HUES64 (cell line): ENCODE measurements around the gene AP5B1.
"Not testable (repeated sequence)": the region's sequence is repeated elsewhere in the genome, so short reads cannot be mapped to it uniquely, and the experiment has no call there.

ENCODE experiments used
- H3K27ac ChIP-seq: 2 replicates; pipeline ENCODE4 v1.7.0; 2013; ENCODE audit warnings: low read depth, low read length, inconsistent platforms
- H3K27me3 ChIP-seq: 2 replicates; pipeline ENCODE4 v1.6.1; 2013; ENCODE audit warnings: mild to moderate bottlenecking, low read length; ENCODE audit not compliant: insufficient read depth
- H3K36me3 ChIP-seq: 2 replicates; pipeline ENCODE4 v1.6.1; 2013; ENCODE audit warnings: mild to moderate bottlenecking, low read length; ENCODE audit not compliant: insufficient read depth
- H3K4me1 ChIP-seq: 2 replicates; pipeline ENCODE4 v1.6.1; 2013; ENCODE audit warnings: mild to moderate bottlenecking, low read length, moderate library complexity; ENCODE audit not compliant: insufficient read depth
- H3K4me3 ChIP-seq: 2 replicates; pipeline ENCODE4 v1.5.1; 2013; ENCODE audit warnings: mild to moderate bottlenecking, low read length, moderate library complexity
- H3K9ac ChIP-seq: 2 replicates; pipeline ENCODE4 v1.6.1; 2013; ENCODE audit warnings: mild to moderate bottlenecking, low read depth, low read length
- H3K9me3 ChIP-seq: 2 replicates; pipeline ENCODE4 v1.6.1; 2013; ENCODE audit warnings: low read depth, low read length; ENCODE audit not compliant: insufficient read depth
- WGBS: fragments of 150-250, 120-280 bp; methylation state at CpG from one replicate; pipeline ENCODE4 v1.1.7; 2013; ENCODE audit warnings: missing lambda C conversion rate; 5-methylcytosine and 5-hydroxymethylcytosine counted together

Gene AP5B1

DNA sequence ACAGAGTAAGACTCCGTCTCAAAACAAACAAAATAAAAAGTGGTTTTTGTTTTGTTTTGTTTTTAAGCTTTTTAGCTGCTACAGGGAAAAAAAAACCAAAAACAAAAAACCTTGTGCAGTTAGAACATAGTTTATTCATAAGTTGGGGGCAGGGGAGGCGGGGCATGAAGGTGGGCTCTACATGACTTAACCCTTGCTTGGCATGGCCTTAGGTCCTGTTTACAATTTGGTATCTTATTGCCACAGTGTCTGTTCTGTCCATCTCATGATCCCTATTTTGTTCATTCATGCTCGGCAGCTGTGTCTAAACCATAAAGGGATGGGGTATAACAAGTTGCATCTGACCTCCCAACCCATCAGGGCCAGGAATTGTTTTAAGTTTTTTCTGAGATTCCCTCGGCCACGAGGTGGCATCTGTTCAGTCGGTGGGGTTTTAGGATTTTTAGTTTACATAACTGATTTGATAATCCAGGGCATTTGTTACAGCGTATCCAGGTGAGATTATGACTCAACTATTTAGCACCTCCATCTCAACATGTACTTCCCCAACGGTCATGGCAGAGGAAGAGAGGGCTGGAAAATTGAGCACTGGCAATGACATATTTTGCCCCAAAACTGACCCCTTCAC, 6.9 kb downstream of the AP5B1 start:
- Histone ChIP-seq H3K27ac (no peak overlapping the region), H3K36me3 (peaks cover 6% of the 10 kb centered on the region; the same call in 1 of the 2 replicates), H3K27me3 (no peaks in the 10 kb centered on the region), H3K4me1 (no peaks in the 10 kb centered on the region), H3K9ac (no peak overlapping the region), H3K4me3 (no peak overlapping the region), H3K9me3 (no peaks in the 10 kb centered on the region)
- 78% methylated on average over 7 of the region's 8 CpGs for WGBS

DNA sequence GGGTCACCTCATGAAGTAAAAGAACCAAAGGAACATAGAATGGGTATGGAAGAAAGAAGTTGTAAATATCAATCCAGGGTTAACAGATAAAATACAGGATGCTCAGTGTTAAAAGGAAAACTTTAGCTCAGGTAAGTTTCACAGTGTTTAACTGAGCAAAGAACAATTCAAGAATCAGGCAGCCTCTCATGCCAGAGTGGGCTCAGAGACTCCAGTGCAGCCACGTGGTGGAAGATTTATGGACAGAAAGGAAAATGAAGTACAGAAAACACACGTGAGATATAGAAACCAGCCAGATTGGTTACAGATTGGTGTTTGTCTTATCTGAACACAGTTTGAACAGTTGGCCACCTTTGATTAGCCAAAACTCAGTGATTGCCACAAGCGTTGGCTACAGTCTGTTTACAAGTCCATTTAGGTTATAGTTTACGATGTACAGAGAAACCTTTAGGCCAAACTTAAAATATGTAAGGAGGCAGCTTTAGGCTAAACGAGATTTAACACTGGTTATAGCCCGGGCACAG, 9.1 kb downstream of the AP5B1 start:
- WGBS: 88% methylated on average over 6 of the region's 6 CpGs
- Histone ChIP-seq H3K27ac (no peak overlapping the region), H3K36me3 (no peaks in the 10 kb centered on the region), H3K9me3 (no peaks in the 10 kb centered on the region), H3K4me1 (no peaks in the 10 kb centered on the region), H3K27me3 (no peaks in the 10 kb centered on the region), H3K4me3 (no peak overlapping the region), H3K9ac (no peak overlapping the region)

DNA sequence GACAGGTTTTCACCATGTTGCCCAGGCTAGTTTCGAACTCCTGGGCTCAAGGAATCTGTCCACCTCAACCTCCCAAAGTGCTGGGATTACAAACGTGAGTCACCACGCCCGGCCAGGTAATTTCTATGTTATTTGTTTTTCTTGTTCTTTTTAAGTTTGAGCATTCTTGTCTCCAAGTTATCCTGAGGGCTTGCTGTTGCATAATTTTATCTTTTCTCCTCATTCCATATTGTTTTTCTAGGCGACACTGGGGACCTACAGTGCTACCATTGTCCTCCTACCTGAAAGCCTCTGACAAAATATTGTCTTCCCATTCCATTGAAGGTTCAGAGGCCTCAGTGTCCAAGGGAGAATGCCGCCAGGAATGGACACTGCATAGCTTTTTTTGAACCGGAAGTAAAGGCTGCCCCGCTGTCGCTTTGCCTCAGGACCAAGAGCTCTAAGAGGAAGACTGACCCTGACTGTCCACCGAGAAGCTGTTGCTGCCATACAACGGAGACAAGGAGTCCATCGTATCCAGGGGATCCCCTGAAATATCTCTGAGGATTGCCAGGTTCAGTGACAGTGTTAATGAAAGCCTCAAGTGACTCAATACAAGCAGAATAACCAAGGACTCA, 9.7 kb downstream of the AP5B1 start:
- no peak overlapping the region for H3K9ac ChIP-seq
- no peaks in the 10 kb centered on the region for H3K36me3 ChIP-seq
- 83% methylated on average over 10 of the region's 12 CpGs for WGBS
- no peaks in the 10 kb centered on the region for H3K9me3 ChIP-seq
- no peaks in the 10 kb centered on the region for H3K27me3 ChIP-seq
- H3K27ac ChIP-seq: no peak overlapping the region
- no peak overlapping the region for H3K4me3 ChIP-seq
- H3K4me1 ChIP-seq: no peaks in the 10 kb centered on the region

DNA sequence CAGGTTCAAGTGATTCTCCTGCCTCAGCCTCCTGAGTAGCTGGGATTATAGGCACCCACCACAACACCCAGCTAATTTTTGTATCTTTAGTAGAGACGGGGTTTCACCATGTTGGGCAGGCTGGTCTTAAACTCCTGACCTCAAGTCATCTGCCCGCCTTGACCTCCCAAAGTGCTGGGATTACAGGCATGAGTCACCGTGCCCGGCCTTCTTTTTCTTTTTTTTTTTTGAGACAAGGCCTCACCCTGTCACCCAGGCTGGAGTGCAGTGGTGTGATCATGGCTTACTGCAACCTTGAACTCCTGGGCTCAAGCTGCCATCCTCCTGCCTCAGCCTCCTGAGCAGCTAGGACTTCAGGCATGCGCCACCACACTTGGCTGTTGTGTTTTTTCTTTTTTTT, 13.0 kb downstream of the AP5B1 start:
- H3K27me3 ChIP-seq, H3K4me1 ChIP-seq, H3K9ac ChIP-seq, H3K27ac ChIP-seq, H3K36me3 ChIP-seq, H3K9me3 ChIP-seq, H3K4me3 ChIP-seq: not testable (repeated sequence)
- WGBS: 73% methylated on average over 5 of the region's 5 CpGs

DNA sequence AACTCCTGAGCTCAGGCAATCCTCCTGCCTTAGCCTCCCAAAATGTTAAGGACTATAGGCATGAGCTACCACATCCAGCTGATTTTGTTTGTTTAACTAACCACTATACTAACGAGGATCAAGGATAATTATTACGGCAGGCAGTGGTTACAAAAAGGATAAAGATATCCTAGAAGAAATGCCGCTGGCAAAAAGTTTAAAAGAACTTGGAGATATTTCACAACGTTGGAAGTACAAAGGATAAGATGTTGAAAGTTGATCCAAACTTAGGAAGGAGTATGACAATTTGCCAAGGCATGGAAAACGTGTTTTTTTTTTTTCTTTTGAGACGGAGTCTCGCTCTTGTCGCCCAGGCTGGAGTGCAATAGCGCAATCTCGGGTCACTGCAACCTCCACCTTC, 13.4 kb downstream of the AP5B1 start:
- 84% methylated on average over 10 of the region's 10 CpGs for WGBS

DNA sequence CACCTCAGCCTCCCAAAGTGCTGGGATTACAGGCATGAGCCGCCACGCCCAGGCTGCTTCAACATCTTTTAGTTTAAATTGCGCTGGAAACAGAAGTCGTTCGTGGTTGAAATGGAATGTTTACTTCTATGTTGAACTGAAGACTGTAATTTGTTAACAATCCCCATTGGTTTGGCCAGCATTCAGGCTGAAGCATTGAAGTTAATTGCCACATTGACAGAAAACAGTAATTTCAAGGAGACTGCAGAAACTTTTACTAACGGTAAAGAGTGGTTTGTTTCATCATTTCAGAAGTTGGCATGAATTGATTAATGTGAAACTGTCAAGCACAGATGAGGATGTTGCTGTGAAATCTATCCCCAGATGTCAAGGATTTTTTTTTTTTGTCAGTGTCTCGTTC, 14.2 kb downstream of the AP5B1 start:
- 78% methylated on average over 7 of the region's 7 CpGs for WGBS
- H3K4me3 ChIP-seq: no peak overlapping the region
- H3K27me3 ChIP-seq: no peaks in the 10 kb centered on the region
- no peaks in the 10 kb centered on the region for H3K9me3 ChIP-seq
- no peak overlapping the region for H3K27ac ChIP-seq
- H3K9ac ChIP-seq: no peak overlapping the region
- H3K4me1 ChIP-seq: no peaks in the 10 kb centered on the region
- H3K36me3 ChIP-seq: no peaks in the 10 kb centered on the region

More for the DNA sequence above, 13.4 kb downstream of the AP5B1 start:
- Histone ChIP-seq H3K4me3 (no peak overlapping the region), H3K9ac (no peak overlapping the region), H3K36me3 (no peaks in the 10 kb centered on the region), H3K27me3 (no peaks in the 10 kb centered on the region), H3K27ac (no peak overlapping the region), H3K9me3 (no peaks in the 10 kb centered on the region), H3K4me1 (no peaks in the 10 kb centered on the region)

DNA sequence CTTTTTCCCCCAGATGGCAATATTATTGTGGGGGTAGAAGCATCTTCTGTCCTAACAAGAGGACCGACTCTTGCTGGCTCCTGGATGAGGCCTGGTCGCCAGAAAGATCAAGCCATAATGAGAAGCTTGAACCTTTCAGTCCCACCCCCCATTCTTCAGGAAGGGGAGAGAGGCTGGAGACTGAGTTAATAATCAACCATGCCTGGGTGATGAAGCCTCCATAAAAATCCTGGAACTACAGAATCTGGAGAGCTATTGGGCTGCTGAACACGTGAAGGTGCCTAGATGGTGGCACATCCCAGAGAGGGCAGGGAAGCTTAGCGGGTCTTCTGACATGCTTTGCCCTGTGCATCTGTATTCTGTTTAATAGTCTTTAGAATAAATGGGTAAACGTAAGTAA, 16.3 kb downstream of the AP5B1 start:
- 79% methylated on average over 3 of the region's 5 CpGs for WGBS
- no peak overlapping the region for H3K27ac ChIP-seq
- H3K27me3 ChIP-seq: no peaks in the 10 kb centered on the region; the same call in 1 of the 2 replicates
- no peak overlapping the region for H3K9ac ChIP-seq
- peaks cover under 1% of the 10 kb centered on the region; the same call in 1 of the 2 replicates for H3K9me3 ChIP-seq
- no peaks in the 10 kb centered on the region for H3K36me3 ChIP-seq
- H3K4me3 ChIP-seq: no peak overlapping the region
- H3K4me1 ChIP-seq: no peaks in the 10 kb centered on the region

DNA sequence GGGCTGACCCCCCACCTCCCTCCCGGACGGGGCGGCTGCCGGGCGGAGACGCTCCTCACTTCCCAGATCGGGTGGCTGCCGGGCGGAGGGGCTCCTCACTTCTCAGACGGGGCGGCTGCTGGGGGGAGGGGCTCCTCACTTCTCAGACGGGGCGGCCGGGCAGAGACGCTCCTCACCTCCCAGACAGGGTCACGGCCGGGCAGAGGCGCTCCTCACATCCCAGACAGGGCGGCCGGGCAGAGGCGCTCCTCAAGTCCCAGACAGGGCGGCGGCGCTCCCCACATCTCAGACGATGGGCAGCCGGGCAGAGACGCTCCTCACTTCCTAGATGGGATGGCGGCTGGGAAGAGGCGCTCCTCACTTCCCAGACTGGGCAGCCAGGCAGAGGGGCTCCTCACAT, 18.0 kb downstream of the AP5B1 start:
- not testable (repeated sequence) for H3K27me3 ChIP-seq, H3K4me3 ChIP-seq, H3K9ac ChIP-seq, H3K36me3 ChIP-seq, H3K9me3 ChIP-seq, H3K4me1 ChIP-seq, H3K27ac ChIP-seq
- WGBS: 93% methylated on average over 22 of the region's 29 CpGs

DNA sequence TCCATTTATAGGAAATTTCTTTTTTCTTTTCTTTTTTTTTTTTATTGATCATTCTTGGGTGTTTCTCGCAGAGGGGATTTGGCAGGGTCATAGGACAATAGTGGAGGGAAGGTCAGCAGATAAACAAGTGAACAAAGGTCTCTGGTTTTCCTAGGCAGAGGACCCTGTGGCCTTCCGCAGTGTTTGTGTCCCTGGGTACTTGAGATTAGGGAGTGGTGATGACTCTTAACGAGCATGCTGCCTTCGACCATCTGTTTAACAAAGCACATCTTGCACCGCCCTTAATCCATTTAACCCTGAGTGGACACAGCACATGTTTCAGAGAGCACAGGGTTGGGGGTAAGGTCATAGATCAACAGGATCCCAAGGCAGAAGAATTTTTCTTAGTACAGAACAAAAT, 18.6 kb downstream of the AP5B1 start:
- H3K27ac ChIP-seq, H3K4me1 ChIP-seq: not testable (repeated sequence)
- 80% methylated on average over 1 of the region's 5 CpGs for WGBS

DNA sequence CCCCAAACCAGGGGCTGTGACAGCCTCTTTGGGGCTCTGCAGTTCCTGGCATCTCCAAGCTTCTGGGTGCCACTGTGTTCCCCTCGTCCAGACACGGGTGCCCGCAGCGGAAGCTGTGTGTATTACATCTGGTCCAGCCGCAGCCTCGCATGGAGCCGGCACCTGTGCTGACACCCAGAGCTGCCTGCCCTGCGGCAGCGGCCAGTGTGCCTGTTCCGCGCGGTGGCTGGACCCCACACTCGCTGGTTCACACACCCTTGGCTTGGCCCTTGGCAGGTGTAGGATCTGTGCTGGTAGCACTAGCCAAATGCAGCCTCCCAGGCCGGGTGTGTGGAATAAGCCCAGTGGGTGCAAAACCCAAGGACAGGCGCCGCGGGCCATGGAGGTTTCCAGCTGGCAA, 35.7 kb downstream of the AP5B1 start:
- Histone ChIP-seq H3K4me3 (no peak overlapping the region), H3K27me3 (peaks cover 21% of the 10 kb centered on the region), H3K9ac (no peak overlapping the region), H3K36me3 (no peaks in the 10 kb centered on the region), H3K27ac (no peak overlapping the region), H3K9me3 (no peaks in the 10 kb centered on the region), H3K4me1 (no peaks in the 10 kb centered on the region)
- WGBS: 94% methylated on average over 17 of the region's 17 CpGs

More for the DNA sequence above, 18.6 kb downstream of the AP5B1 start:
- not testable (repeated sequence) for H3K4me3 ChIP-seq, H3K9me3 ChIP-seq, H3K27me3 ChIP-seq, H3K9ac ChIP-seq, H3K36me3 ChIP-seq

DNA sequence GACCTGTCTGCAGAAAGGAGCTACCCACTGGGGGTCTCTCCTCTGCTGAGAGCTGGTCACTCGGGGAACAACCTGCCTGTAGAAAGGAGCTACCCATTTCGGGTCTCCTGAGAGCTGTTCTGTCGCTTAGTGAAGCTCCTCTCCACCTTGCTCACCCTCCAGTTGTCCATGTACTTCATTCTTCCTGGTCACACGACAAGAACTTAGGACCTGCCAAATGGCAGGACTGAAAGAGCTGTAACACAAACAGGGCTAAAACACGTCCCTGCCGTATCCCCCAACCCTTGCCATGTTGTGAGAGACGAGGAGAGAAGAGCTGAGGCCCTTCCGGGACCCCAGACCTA, 36.1 kb downstream of the AP5B1 start:
- H3K27me3 ChIP-seq: peaks cover 17% of the 10 kb centered on the region; the same call in 1 of the 2 replicates
- no peak overlapping the region for H3K27ac ChIP-seq
- H3K4me3 ChIP-seq: no peak overlapping the region
- H3K9ac ChIP-seq: no peak overlapping the region
- no peaks in the 10 kb centered on the region for H3K9me3 ChIP-seq
- 88% methylated on average over 8 of the region's 8 CpGs for WGBS
- no peaks in the 10 kb centered on the region for H3K4me1 ChIP-seq
- no peaks in the 10 kb centered on the region for H3K36me3 ChIP-seq
